Neural progenitor cell (in vitro differentiated cells): ENCODE measurements around the gene GTF3C2. TPM values are rescaled to one million over a fixed set of nuclear protein-coding genes. Genes with fewer than 3 reads are reported as not detected.
"Not testable (repeated sequence)": the region's sequence is repeated elsewhere in the genome, so short reads cannot be mapped to it uniquely, and the experiment has no call there.

Source experiments
- DNase-seq: peaks from one replicate; pipeline ENCODE4 v3.0.0-alpha.2; 2016; ENCODE audit warnings: low spot score
- H2AFZ ChIP-seq: fragments of 200-600 bp; sonication (generic); replicated peaks from 2 replicates; pipeline ENCODE4 v1.6.1; 2016; ENCODE audit warnings: antibody characterized with exemption
- H3F3A ChIP-seq: fragments of 200-600 bp; sonication (generic); 2 replicates; pipeline ENCODE4 v1.6.1; 2016; ENCODE audit warnings: antibody characterized with exemption, low read depth
- H3K27ac ChIP-seq: fragments of 200-600 bp; sonication (generic); 2 replicates; pipeline ENCODE4 v1.5.1; 2016; ENCODE audit warnings: mild to moderate bottlenecking
- H3K27me3 ChIP-seq: fragments of 200-600 bp; sonication (generic); 2 replicates; pipeline ENCODE4 v1.6.1; 2016; ENCODE audit warnings: mild to moderate bottlenecking, moderate library complexity
- H3K36me3 ChIP-seq: fragments of 200-600 bp; sonication (generic); 2 replicates; pipeline ENCODE4 v1.5.1; 2016
- H3K4me1 ChIP-seq: fragments of 200-600 bp; sonication (generic); 2 replicates; pipeline ENCODE4 v1.6.1; 2016; ENCODE audit warnings: mixed run types
- H3K4me2 ChIP-seq: fragments of 200-600 bp; sonication (generic); 2 replicates; pipeline ENCODE4 v1.6.1; 2016
- H3K4me3 ChIP-seq: fragments of 200-600 bp; sonication (generic); 2 replicates; pipeline ENCODE4 v1.5.1; 2016
- H3K79me2 ChIP-seq: fragments of 200-600 bp; sonication (generic); 2 replicates; pipeline ENCODE4 v1.6.1; 2016; ENCODE audit warnings: low read depth
- H3K9ac ChIP-seq: fragments of 200-600 bp; sonication (generic); 2 replicates; pipeline ENCODE4 v1.6.1; 2016
- H3K9me3 ChIP-seq: fragments of 200-600 bp; sonication (generic); 2 replicates; pipeline ENCODE4 v1.5.1; 2016; ENCODE audit warnings: low read depth
- H4K20me1 ChIP-seq: fragments of 200-600 bp; sonication (generic); 2 replicates; pipeline ENCODE4 v1.6.1; 2016; ENCODE audit warnings: low read depth
- H3K27ac Mint-ChIP-seq: 3 replicates; pipeline ENCODE4 v1.8.0; 2021; ENCODE audit warnings: mixed read lengths
- H3K27me3 Mint-ChIP-seq: 2 replicates; pipeline ENCODE4 v1.8.0; 2022; ENCODE audit warnings: low read depth, mild to moderate bottlenecking, inconsistent platforms, moderate library complexity, mixed read lengths; ENCODE audit not compliant: insufficient read depth
- H3K36me3 Mint-ChIP-seq: 3 replicates; pipeline ENCODE4 v1.8.0; 2021; ENCODE audit warnings: mixed read lengths
- H3K4me1 Mint-ChIP-seq: 3 replicates; pipeline ENCODE4 v1.8.0; 2021; ENCODE audit warnings: mixed read lengths
- H3K4me3 Mint-ChIP-seq: 3 replicates; pipeline ENCODE4 v1.8.0; 2021; ENCODE audit warnings: mild to moderate bottlenecking, moderate library complexity, mixed read lengths
- H3K9me3 Mint-ChIP-seq: 3 replicates; pipeline ENCODE4 v1.8.0; 2020; ENCODE audit warnings: mixed read lengths
- EZH2 ChIP-seq: fragments of 200-600 bp; sonication (generic); IDR thresholded peaks from 2 replicates; pipeline ENCODE4 v1.6.1; 2017; ENCODE audit warnings: antibody characterized with exemption, mild to moderate bottlenecking, moderate library complexity
- EZH2phosphoT487 ChIP-seq: fragments of 200-600 bp; sonication (generic); IDR thresholded peaks from 2 replicates; pipeline ENCODE4 v1.6.1; 2017; ENCODE audit warnings: antibody characterized with exemption
- total RNA-seq: library from RNA; depleted of rRNA; stranded (reverse); fragments of >200 nt; gene quantifications from 2 replicates; pipeline ENCODE4 v1.2.3, GENCODE V29; 2015; ENCODE audit warnings: low replicate concordance
- TF ChIP-seq, protein P1 (sequence below): fragments of 200-600 bp; sonication (generic); IDR thresholded peaks from 2 replicates; pipeline ENCODE4 v1.5.1; 2017; ENCODE audit warnings: antibody characterized with exemption, mild to moderate bottlenecking

The GTF3C2 gene
- total RNA-seq, 1 donor from 2014 or later: 57.3 TPM

DNA sequence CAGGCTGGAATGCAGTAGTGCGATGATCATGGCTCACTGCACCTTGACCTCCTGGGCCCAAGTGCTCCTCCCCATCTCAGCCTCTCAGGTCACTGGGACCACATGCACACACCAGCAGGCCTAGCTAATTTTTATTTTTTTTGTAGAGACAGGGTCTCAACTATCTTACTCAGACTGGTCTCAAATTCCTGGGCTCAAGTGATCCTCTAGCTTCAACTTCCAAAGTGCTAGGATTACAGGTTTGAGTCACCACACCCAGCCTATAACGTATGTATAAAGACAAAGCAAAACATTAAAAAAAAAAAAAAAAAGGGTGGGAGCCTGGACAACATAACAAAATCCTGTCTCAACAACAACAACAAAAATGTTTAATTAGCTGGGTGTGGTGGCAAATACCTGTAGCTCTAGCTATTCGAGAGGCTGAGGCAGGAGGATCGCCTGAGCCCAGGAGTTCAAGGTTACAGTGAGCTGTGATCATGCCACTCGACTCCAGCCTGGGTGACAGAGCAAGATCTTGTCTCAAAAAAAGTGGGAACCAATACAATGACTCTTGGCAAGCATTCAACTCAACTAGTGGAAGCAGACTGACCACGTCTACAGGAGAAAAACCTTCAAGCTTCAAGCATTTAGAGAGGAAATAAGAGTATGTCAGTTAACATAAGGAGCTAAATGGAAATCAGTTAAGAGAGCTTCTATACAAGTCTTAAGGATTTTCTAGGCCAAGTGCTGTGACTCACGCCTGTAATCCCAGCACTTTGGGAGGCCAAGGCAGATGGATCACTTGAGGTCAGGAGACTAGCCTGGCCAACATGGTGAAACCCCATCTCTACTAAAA is 2.6 kb downstream of the GTF3C2 start:
- DNase-seq: no peak
- peaks cover 30% of the 10 kb centered on the region for H3K4me1 Mint-ChIP-seq
- H3K9me3 Mint-ChIP-seq: peaks cover 3% of the 10 kb centered on the region
- Histone ChIP-seq H3K27ac (no peak overlapping the region), H3F3A (peaks cover 37% of the 10 kb centered on the region), H3K9ac (no peak overlapping the region), H3K4me2 (no peak overlapping the region), H3K4me3 (no peak overlapping the region), H3K9me3 (no peaks in the 10 kb centered on the region), H3K36me3 (no peaks in the 10 kb centered on the region), H3K79me2 (peaks cover 91% of the 10 kb centered on the region), H3K27me3 (no peaks in the 10 kb centered on the region), H4K20me1 (peaks cover 38% of the 10 kb centered on the region), H2AFZ (no peak overlapping the region), H3K4me1 (peaks cover 5% of the 10 kb centered on the region)
- H3K27me3 Mint-ChIP-seq: peaks cover 2% of the 10 kb centered on the region
- no peak for TF ChIP-seq EZH2
- TF ChIP-seq EZH2phosphoT487: no peak
- TF ChIP-seq, protein P1, sequence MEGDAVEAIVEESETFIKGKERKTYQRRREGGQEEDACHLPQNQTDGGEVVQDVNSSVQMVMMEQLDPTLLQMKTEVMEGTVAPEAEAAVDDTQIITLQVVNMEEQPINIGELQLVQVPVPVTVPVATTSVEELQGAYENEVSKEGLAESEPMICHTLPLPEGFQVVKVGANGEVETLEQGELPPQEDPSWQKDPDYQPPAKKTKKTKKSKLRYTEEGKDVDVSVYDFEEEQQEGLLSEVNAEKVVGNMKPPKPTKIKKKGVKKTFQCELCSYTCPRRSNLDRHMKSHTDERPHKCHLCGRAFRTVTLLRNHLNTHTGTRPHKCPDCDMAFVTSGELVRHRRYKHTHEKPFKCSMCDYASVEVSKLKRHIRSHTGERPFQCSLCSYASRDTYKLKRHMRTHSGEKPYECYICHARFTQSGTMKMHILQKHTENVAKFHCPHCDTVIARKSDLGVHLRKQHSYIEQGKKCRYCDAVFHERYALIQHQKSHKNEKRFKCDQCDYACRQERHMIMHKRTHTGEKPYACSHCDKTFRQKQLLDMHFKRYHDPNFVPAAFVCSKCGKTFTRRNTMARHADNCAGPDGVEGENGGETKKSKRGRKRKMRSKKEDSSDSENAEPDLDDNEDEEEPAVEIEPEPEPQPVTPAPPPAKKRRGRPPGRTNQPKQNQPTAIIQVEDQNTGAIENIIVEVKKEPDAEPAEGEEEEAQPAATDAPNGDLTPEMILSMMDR: no peak
- no peak overlapping the region for H3K27ac Mint-ChIP-seq
- H3K4me3 Mint-ChIP-seq: peak overlapping the region; percentile 39
- peaks cover 5% of the 10 kb centered on the region for H3K36me3 Mint-ChIP-seq

DNA sequence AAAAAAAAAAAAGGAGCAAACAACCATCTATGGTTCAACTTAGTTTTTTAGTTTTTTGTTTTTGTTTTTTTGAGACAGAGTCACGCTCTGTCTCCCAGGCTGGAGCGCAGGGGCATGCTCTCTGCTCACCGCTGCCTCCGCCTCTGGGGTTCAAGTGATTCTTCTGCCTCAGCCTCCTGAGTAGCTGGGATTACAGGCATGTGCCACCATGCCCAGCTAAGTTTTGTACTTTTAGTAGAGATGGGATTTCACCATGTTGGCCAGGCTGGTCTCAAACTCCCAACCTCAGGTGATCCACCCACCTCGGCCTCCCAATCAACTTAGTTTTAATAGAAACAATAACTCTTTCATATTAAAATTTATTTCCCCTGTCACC is 3.2 kb downstream of the GTF3C2 start:
- not testable (repeated sequence) for H3K36me3 Mint-ChIP-seq, H3K27me3 Mint-ChIP-seq, H3K9ac ChIP-seq, H3K27ac Mint-ChIP-seq, H3K4me3 Mint-ChIP-seq, H3K27ac ChIP-seq, DNase-seq, H2AFZ ChIP-seq, H3K4me3 ChIP-seq, H3K9me3 Mint-ChIP-seq, H3K27me3 ChIP-seq, H3K4me1 ChIP-seq, H3K4me2 ChIP-seq, H3K9me3 ChIP-seq, H3K36me3 ChIP-seq
- Histone ChIP-seq H3K79me2 (peaks cover 93% of the 10 kb centered on the region), H3F3A (peaks cover 34% of the 10 kb centered on the region), H4K20me1 (peaks cover 38% of the 10 kb centered on the region)
- peaks cover 26% of the 10 kb centered on the region for H3K4me1 Mint-ChIP-seq

DNA sequence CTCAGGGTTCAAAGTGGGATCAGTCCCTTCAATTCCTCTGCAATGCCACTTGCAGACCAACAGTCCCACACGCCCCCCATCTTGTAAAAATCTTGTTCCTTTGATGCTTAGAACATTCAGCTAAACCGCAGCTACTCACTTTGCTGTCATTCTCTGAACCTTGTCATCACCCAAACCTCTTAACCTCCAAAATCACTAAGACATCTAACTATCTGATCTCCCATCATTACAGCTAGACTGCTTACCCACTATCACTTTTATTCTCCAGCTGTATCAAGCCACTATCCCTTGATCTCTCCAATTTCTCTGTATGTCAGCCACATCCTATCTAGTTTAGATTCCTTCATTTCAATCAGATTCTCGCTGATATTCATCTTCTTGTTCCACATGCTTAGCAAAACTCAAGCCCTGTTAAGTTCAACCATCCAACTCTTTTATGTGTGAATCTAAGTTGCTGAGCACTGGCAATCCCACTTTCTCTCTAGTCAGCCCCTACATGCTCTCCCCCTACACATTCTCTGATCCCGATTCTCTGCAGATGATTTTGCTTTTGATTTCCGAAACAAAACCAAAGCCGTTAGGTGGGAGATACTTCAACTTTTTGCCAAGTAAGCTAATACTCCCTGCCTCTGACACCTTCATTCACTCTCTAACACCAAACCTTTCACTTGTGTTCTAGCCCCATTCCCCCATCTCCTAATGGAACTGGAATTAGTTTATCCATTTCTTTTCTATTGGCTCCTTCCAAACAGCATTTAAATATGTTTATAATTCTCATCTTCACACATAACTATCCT is 4.6 kb downstream of the GTF3C2 start:
- no peaks in the 10 kb centered on the region for H3K27me3 ChIP-seq
- H3K27ac ChIP-seq: no peak overlapping the region
- H3K27me3 Mint-ChIP-seq: peaks cover under 1% of the 10 kb centered on the region
- no peak for DNase-seq
- no peak overlapping the region for H3K9ac ChIP-seq
- H3F3A ChIP-seq: peaks cover 21% of the 10 kb centered on the region
- H2AFZ ChIP-seq: no peak overlapping the region
- peaks cover 19% of the 10 kb centered on the region for H3K4me1 Mint-ChIP-seq
- H3K4me1 ChIP-seq: peaks cover 5% of the 10 kb centered on the region
- no peaks in the 10 kb centered on the region for H3K36me3 ChIP-seq
- TF ChIP-seq EZH2: no peak
- TF ChIP-seq, protein P1: no peak
- TF ChIP-seq EZH2phosphoT487: no peak
- peaks cover under 1% of the 10 kb centered on the region for H3K36me3 Mint-ChIP-seq
- H3K9me3 ChIP-seq: no peaks in the 10 kb centered on the region
- peaks cover 94% of the 10 kb centered on the region for H3K79me2 ChIP-seq
- peaks cover 50% of the 10 kb centered on the region for H4K20me1 ChIP-seq
- H3K4me3 ChIP-seq: no peak overlapping the region
- no peak overlapping the region for H3K4me2 ChIP-seq
- no peaks in the 10 kb centered on the region for H3K9me3 Mint-ChIP-seq
- no peak overlapping the region for H3K27ac Mint-ChIP-seq
- H3K4me3 Mint-ChIP-seq: no peak overlapping the region
